K562 (cell line): ENCODE measurements around the gene LEO1. TPM values are rescaled to one million over a fixed set of nuclear protein-coding genes. Genes with fewer than 3 reads are reported as not detected.

ENCODE experiments used
- BDP1 ChIP-seq: IDR thresholded peaks from 3 replicates; pipeline ENCODE4 v1.6.1; 2011; ENCODE audit not compliant: insufficient read length, insufficient read depth
- ELF4 ChIP-seq: fragments of 450-650 bp; formaldehyde crosslinking; IDR thresholded peaks from 2 replicates; pipeline ENCODE4 v1.4.0; 2022; ENCODE audit warnings: missing genetic modification characterization
- HDAC6 ChIP-seq: IDR thresholded peaks from 2 replicates; pipeline ENCODE4 v1.6.1; 2012; ENCODE audit warnings: low read depth, mild to moderate bottlenecking, control low read depth, inconsistent platforms, low read length, moderate library complexity
- ILK ChIP-seq: fragments of 450-650 bp; IDR thresholded peaks from 2 replicates; pipeline ENCODE4 v1.6.1; 2016; ENCODE audit warnings: missing genetic modification characterization, low read depth, mild to moderate bottlenecking, missing compliant biosample characterization, moderate library complexity, borderline replicate concordance
- MAX ChIP-seq: sonication (generic); formaldehyde crosslinking; IDR thresholded peaks from 2 replicates; pipeline ENCODE4 v1.9.0; 2022; ENCODE audit warnings: mild to moderate bottlenecking, missing genetic modification reagents
- MAZ ChIP-seq, 2 experiments: fragments of 450-650 bp in 1 of 2; sonication (generic) in 1 of 2; formaldehyde crosslinking; IDR thresholded peaks in 1 of 2; conservative IDR thresholded peaks in 1 of 2; 2 replicates each; pipeline versions ENCODE4 v1.4.0 to v1.5.0; 2020; ENCODE audit warnings: mild to moderate bottlenecking in 1 of 2, missing genetic modification reagents in 1 of 2
- NFIC ChIP-seq: fragments of 450-650 bp; IDR thresholded peaks from 2 replicates; pipeline ENCODE4 v1.6.1; 2017; ENCODE audit warnings: mild to moderate bottlenecking, inconsistent platforms
- PRMT5 ChIP-seq: sonication (generic); formaldehyde crosslinking; IDR thresholded peaks from 2 replicates; pipeline ENCODE4 v1.5.0; 2020; ENCODE audit warnings: missing genetic modification reagents
- RBM14 ChIP-seq: fragments of 200-400 bp; formaldehyde crosslinking; IDR thresholded peaks from 2 replicates; pipeline ENCODE4 v1.6.1; 2018; ENCODE audit warnings: low read depth, mild to moderate bottlenecking, low read length, moderate library complexity, borderline replicate concordance; ENCODE audit not compliant: insufficient read depth
- RREB1 ChIP-seq: fragments of 250-450 bp; sonication (Bioruptor Pico); IDR thresholded peaks from 2 replicates; pipeline ENCODE4 v1.4.0; 2020
- SIN3B ChIP-seq: fragments of 450-650 bp; IDR thresholded peaks from 2 replicates; pipeline ENCODE4 v1.6.1; 2017; ENCODE audit warnings: low read depth, mild to moderate bottlenecking, moderate library complexity
- SMARCA4 ChIP-seq: fragments of 450-650 bp; IDR thresholded peaks from 2 replicates; pipeline ENCODE4 v1.6.1; 2016
- ZBTB8A ChIP-seq: fragments of 450-650 bp; IDR thresholded peaks from 2 replicates; pipeline ENCODE4 v1.6.1; 2018; ENCODE audit warnings: mild to moderate bottlenecking, moderate library complexity; ENCODE audit not compliant: partially characterized antibody
- ZC3H8 ChIP-seq: fragments of 450-650 bp; IDR thresholded peaks from 2 replicates; pipeline ENCODE4 v1.6.1; 2017
- ZKSCAN8 ChIP-seq: fragments of 200-800 bp; sonication (Bioruptor generic); IDR thresholded peaks from 2 replicates; pipeline ENCODE4 v1.6.1; 2016; ENCODE audit warnings: missing genetic modification characterization, missing compliant biosample characterization
- ZNF586 ChIP-seq: fragments of 450-650 bp; formaldehyde crosslinking; conservative IDR thresholded peaks from 2 replicates; pipeline ENCODE4 v1.4.0; 2020; ENCODE audit warnings: mild to moderate bottlenecking, moderate library complexity
- polyA plus RNA-seq, 8 experiments: library from polyadenylated mRNA; depleted of rRNA in 4 of 8; stranded (reverse) in 5 of 8; unstranded in 3 of 8; fragments of >200 nt; fragmentation: Nextera tagmentation in 2 of 8; fragmentation: Illumina TruSeq in 1 of 8; extraction: Ambion mirVana in 2 of 8; extraction: Trizol in 1 of 8; gene quantifications; 2 replicates each; pipeline versions ENCODE4 v1.2.1 to v1.2.3, GENCODE V29; 2011 to 2014; ENCODE audit warnings: inconsistent platforms in 1 of 8, missing spikeins in 1 of 8
- total RNA-seq, 7 experiments: library from RNA; depleted of rRNA in 6 of 7; stranded (reverse); fragments of >200 nt in 6 of 7; fragmentation: Illumina TruSeq in 2 of 7; extraction: Trizol in 2 of 7; gene quantifications; 2 replicates each; pipeline versions ENCODE4 v1.2.1 to v1.2.3, GENCODE V29; 2011 to 2021; ENCODE audit warnings: low replicate concordance in 1 of 7
- TF ChIP-seq, protein P1 (sequence below): fragments of 250-450 bp; sonication (Bioruptor Pico); IDR thresholded peaks from 2 replicates; pipeline ENCODE4 v1.5.0; 2020; ENCODE audit warnings: mild to moderate bottlenecking, borderline replicate concordance
- TF ChIP-seq, protein P2 (sequence below): fragments of 250-450 bp; sonication (Bioruptor Pico); IDR thresholded peaks from 2 replicates; pipeline ENCODE4 v1.5.0; 2021; ENCODE audit warnings: mild to moderate bottlenecking, borderline replicate concordance

The LEO1 gene
- total and polyA plus RNA-seq, 9 of the 15 experiments (the other 6 are each of a cell fraction or from before 2014, with no cell fraction given), result 8.4 to 48.3 (median 37.9) TPM

- TF ChIP-seq RBM14 (no peak), SMARCA4 (peak; percentile 6; the same call in 1 of the 2 replicates), ILK (tag) (no peak), BDP1 (no peak), MAX (no peak), MAZ (CRISPR knock-in tag; conservative IDR thresholded peaks at IDR 0.05 in 1 of 2, IDR thresholded peaks at IDR 0.05 in 1 of 2) (no peak), SIN3B (no peak), ZBTB8A (no peak), RREB1 (CRISPR knock-in tag) (no peak), NFIC (no peak), ZC3H8 (no peak), ZNF586 (CRISPR knock-in tag) (no peak), HDAC6 (no peak), ELF4 (CRISPR knock-in tag) (no peak), PRMT5 (CRISPR knock-in tag) (no peak), ZKSCAN8 (peak; percentile 27; the same call in 1 of the 2 replicates)
- TF ChIP-seq, protein P1, sequence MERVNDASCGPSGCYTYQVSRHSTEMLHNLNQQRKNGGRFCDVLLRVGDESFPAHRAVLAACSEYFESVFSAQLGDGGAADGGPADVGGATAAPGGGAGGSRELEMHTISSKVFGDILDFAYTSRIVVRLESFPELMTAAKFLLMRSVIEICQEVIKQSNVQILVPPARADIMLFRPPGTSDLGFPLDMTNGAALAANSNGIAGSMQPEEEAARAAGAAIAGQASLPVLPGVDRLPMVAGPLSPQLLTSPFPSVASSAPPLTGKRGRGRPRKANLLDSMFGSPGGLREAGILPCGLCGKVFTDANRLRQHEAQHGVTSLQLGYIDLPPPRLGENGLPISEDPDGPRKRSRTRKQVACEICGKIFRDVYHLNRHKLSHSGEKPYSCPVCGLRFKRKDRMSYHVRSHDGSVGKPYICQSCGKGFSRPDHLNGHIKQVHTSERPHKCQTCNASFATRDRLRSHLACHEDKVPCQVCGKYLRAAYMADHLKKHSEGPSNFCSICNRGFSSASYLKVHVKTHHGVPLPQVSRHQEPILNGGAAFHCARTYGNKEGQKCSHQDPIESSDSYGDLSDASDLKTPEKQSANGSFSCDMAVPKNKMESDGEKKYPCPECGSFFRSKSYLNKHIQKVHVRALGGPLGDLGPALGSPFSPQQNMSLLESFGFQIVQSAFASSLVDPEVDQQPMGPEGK, result no peak
- TF ChIP-seq, protein P2, sequence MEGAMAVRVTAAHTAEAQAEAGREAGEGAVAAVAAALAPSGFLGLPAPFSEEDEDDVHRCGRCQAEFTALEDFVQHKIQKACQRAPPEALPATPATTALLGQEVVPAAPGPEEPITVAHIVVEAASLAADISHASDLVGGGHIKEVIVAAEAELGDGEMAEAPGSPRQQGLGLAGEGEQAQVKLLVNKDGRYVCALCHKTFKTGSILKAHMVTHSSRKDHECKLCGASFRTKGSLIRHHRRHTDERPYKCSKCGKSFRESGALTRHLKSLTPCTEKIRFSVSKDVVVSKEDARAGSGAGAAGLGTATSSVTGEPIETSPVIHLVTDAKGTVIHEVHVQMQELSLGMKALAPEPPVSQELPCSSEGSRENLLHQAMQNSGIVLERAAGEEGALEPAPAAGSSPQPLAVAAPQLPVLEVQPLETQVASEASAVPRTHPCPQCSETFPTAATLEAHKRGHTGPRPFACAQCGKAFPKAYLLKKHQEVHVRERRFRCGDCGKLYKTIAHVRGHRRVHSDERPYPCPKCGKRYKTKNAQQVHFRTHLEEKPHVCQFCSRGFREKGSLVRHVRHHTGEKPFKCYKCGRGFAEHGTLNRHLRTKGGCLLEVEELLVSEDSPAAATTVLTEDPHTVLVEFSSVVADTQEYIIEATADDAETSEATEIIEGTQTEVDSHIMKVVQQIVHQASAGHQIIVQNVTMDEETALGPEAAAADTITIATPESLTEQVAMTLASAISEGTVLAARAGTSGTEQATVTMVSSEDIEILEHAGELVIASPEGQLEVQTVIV (CRISPR knock-in tag), result no peak
Measured at GRCh38 chr15:51982013-51982769, 10.6 kb upstream of the LEO1 start (continued).
